Stimulated activated CD8-positive, alpha-beta memory T cell treated with anti-CD3 and anti-CD28 coated beads, Interleukin-7, amount 100 ng/mL, for 1 hour (primary cell): ENCODE results near the gene PSTK.
A peak's percentile ranks its signal among the peaks of the same experiment; 100 is the strongest.

ENCODE experiments used
- DNase-seq, 2 donors: peaks; one replicate each; pipeline ENCODE4 v3.0.0-alpha.2; 2020; ENCODE audit warnings: low read depth in 2 of 2

The PSTK gene

GRCh38 chr10:122980209-122981065 lies at the start of gene PSTK:
TSS of gene PSTK (plus strand) at chr10:122980401. CDS start at chr10:122980480, 79 bp downstream.
- peak; percentile 69 to 74 for DNase-seq

GRCh38 chr10:122931088-122931906 lies 48.9 kb upstream of the PSTK start:
- no peak for DNase-seq

- no peak for DNase-seq
Measured at GRCh38 chr10:122939133-122939855, 40.9 kb upstream of the PSTK start.

- no peak for DNase-seq
Measured at GRCh38 chr10:122939856-122940543, 40.2 kb upstream of the PSTK start.

- no peak for DNase-seq
Measured at GRCh38 chr10:122949296-122949695, 30.9 kb upstream of the PSTK start.

GRCh38 chr10:122953902-122954730 lies 26.1 kb upstream of the PSTK start, which contains the start of gene C10orf88:
TSS of gene C10orf88 (minus strand) at chr10:122954227. CDS start at chr10:122954178, 49 bp downstream.
- peak; percentile 92 to 94 for DNase-seq

- DNase-seq: no peak
Measured at GRCh38 chr10:122954731-122955050, 25.5 kb upstream of the PSTK start.

GRCh38 chr10:122955892-122956291 lies 24.3 kb upstream of the PSTK start:
- DNase-seq: no peak

GRCh38 chr10:122957474-122957873 lies 22.7 kb upstream of the PSTK start:
- DNase-seq: no peak

- no peak for DNase-seq
Measured at GRCh38 chr10:122962405-122962804, 17.8 kb upstream of the PSTK start.

GRCh38 chr10:122966879-122967278 lies 13.3 kb upstream of the PSTK start:
- DNase-seq: no peak

- DNase-seq: no peak
Measured at GRCh38 chr10:122968698-122969097, 11.5 kb upstream of the PSTK start.

GRCh38 chr10:122974023-122974422 lies 6.2 kb upstream of the PSTK start:
- DNase-seq: no peak

- no peak for DNase-seq
Measured at GRCh38 chr10:122974543-122975064, 5.6 kb upstream of the PSTK start.

GRCh38 chr10:122981066-122981464 lies 864 bp downstream of the PSTK start:
- DNase-seq: no peak

GRCh38 chr10:122983898-122984297 lies 3.7 kb downstream of the PSTK start:
- no peak for DNase-seq

- DNase-seq: no peak
Measured at GRCh38 chr10:122984708-122985107, 4.5 kb downstream of the PSTK start.

GRCh38 chr10:122986335-122986734 lies 6.1 kb downstream of the PSTK start:
- DNase-seq: no peak

GRCh38 chr10:122988501-122988900 lies 8.3 kb downstream of the PSTK start:
- no peak for DNase-seq

GRCh38 chr10:122990278-122990677 lies 10.1 kb downstream of the PSTK start:
- no peak for DNase-seq
